Measurements from ENCODE around the gene RIC1.
"Not testable (repeated sequence)": the region's sequence is repeated elsewhere in the genome, so short reads cannot be mapped to it uniquely, and the experiment has no call there.

Gene RIC1

DNA sequence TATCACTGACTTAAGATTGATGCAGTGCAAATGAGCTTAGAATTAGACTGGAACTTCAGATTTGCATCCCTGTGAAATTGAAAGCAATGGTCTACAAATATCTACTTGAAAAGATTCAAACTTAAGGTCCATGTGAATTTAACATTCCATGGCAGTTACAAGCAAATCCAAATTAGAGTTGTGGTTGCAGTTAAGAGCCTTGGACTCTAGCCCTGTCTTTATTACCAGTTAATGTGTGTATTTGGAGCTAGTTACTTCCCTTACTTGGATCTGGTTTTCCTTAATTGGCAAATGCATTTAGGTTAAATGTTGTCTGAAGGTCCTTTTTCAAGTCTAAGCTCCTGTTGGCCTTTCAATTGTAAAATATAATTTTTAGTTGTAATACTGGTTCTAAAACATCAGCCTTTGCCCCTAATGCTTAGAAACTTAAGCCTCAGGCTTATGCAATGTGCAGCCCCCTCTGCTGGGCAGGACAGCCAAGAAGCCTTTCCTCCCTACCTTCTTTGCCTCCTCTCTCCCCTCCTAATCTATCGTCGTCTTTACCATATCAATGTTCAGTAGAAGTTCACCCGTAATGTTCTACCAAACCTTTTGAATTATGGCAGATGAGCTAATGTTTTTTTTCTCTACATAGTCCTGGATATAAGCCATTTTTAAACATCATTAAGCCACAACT is 144.6 kb downstream of the RIC1 start:
- Histone ChIP-seq H3K4me3 (no peak overlapping the region), H3K36me3 (replicated peaks) (peaks cover 27% of the 10 kb centered on the region), H3K9me3 (no peaks in the 10 kb centered on the region; the same call in 1 of the 2 replicates), H3K27me3 (ENCODE audit: low read depth) (no peaks in the 10 kb centered on the region), H3K4me1 (no peaks in the 10 kb centered on the region)
- in situ Hi-C loops (cut with MboI; ENCODE audit: low sequenced_read_pairs), result no loop called here
- DNase-seq (ENCODE audit: low spot score in 2 of 2), result no peak

DNA sequence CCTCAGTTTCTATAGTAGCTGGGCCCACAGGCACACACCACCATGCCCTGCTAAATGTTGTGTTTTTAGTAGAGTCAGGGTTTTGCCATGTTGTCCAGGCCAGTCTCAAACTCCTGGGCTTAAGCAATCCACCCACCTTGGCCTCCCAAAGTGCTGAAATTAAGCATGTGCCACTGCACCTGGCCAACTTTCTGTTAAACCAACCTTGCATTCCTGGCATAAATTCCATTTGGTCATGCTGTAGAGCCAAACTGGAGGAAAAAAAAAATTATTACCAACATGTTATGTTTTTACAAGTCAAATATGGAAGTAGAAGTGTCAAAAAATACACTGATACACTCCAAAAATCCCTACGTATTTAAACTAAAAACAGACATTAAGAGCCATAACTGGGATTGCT is 149.9 kb downstream of the RIC1 start:
- Histone ChIP-seq H3K4me1 (no peaks in the 10 kb centered on the region), H3K4me3 (no peak overlapping the region), H3K9me3 (no peaks in the 10 kb centered on the region; the same call in none of the 2 replicates), H3K36me3 (replicated peaks) (peaks cover 39% of the 10 kb centered on the region), H3K27me3 (ENCODE audit: low read depth) (no peaks in the 10 kb centered on the region)
- DNase-seq (ENCODE audit: low spot score in 2 of 2), result no peak
- in situ Hi-C loops (cut with MboI; ENCODE audit: low sequenced_read_pairs), result no loop called here

DNA sequence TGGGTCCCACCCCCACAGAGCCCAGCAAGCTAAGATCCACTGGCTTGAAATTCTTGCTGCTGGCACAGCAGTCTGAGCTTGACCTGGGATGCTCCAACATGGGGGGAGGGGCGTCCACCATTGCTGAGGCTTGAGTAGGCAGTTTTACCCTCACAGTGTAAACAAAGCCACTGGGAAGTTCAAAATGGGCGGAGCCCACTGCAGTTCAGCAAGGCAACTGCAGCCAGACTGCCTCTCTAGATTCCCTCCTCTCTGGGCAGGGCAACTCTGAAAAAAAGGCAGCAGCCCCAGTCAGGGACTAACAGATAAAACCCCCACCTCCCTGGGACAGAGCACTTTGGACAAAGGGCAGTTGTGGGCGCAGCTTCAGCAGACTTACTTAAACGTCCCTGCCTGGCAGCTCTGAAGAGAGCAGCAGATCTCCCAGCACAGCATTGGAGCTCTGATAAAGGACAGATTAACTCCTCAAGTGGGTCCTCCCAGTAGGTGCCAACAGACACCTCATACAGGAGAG is 150.9 kb downstream of the RIC1 start:
- DNase-seq (ENCODE audit: low spot score in 2 of 2), result peak in 1 of 2 experiments; percentile 17
- H3K9me3 ChIP-seq; H3K4me1 ChIP-seq; H3K4me3 ChIP-seq; in situ Hi-C loops (cut with MboI; ENCODE audit: low sequenced_read_pairs); H3K27me3 ChIP-seq (ENCODE audit: low read depth): not testable (repeated sequence)
- peaks cover 34% of the 10 kb centered on the region for H3K36me3 ChIP-seq (replicated peaks)

DNA sequence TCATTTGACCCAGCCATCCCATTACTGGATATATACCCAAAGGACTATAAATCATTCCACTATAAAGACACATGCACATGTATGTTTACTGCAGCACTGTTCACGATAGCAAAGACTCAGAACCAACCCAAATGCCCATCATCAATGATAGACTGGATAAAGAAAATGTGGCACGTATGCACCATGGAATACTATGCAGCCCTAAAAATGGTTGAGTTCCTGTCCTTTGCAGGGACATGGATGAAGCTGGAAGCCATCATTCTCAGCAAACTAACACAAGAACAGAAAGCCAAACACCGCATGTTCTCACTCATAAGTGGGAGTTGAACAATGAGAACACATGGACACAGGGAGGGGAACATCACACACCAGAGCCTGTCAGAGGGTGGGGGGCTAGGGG is 154.5 kb downstream of the RIC1 start:
- in situ Hi-C loops (cut with MboI; ENCODE audit: low sequenced_read_pairs); DNase-seq (ENCODE audit: low spot score in 2 of 2); H3K4me3 ChIP-seq; H3K27me3 ChIP-seq (ENCODE audit: low read depth); H3K9me3 ChIP-seq; H3K4me1 ChIP-seq: not testable (repeated sequence)
- H3K36me3 ChIP-seq (replicated peaks), result peaks cover 28% of the 10 kb centered on the region

DNA sequence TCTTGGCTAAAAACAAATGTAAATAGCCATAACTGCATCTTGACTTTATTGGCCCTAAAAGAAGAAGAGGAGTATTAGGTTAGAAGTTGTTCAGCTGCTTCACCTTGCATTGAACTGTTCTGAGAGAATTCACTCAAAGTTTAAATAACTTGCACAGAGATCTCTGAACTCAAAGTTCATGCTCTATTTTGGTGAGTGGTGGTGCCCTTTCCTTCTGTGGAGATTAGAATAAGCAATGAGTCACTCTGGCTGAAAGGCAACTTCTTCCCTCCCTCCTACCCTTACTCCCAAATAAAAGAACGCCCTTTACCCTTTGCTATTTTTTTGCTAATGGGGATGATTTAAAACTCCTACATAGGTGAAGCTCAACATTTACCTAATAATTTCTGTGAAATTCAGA is 155.1 kb downstream of the RIC1 start:
- Histone ChIP-seq H3K27me3 (ENCODE audit: low read depth) (no peaks in the 10 kb centered on the region), H3K4me3 (no peak overlapping the region), H3K4me1 (no peaks in the 10 kb centered on the region; the same call in none of the 2 replicates), H3K36me3 (replicated peaks) (peaks cover 23% of the 10 kb centered on the region), H3K9me3 (no peaks in the 10 kb centered on the region; the same call in 1 of the 2 replicates)
- DNase-seq (ENCODE audit: low spot score in 2 of 2), result no peak
- in situ Hi-C loops (cut with MboI; ENCODE audit: low sequenced_read_pairs), result no loop called here

DNA sequence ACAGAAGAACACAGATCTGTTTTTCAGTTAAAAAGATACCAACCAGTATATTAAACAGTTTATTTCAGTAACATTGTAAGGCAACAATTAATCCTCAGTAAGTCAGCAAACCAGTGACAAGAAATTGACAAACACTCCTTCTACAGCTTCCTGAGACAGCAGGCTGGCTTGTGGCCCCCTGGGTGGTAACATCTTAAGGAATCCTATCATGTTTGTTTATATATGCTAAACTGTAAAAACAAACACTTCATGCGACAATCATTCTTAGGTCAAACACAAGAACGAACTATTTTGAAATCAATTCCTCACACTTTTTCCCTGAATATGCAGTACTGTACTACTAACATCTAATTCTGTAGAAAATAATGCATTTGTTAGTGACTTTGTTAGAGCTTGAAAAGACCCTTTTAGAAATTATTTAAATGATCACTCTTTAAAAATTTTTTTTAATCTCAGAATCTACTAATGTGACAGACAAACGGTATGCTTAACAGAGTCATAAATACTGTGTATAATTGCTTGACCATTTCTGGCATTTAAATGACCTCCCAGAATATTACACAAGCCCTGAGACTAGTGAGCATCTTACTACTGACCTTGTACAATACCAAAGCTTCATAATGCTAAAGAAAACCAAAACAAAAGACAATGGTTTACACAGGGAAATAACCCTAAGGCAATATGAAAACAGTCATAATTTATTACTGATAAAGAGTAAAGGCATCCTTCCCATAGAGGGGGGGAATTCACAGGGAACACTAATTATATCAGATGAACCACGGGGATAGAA is 155.8 kb downstream of the RIC1 start:
- Histone ChIP-seq H3K4me1 (no peaks in the 10 kb centered on the region; the same call in none of the 2 replicates), H3K9me3 (no peaks in the 10 kb centered on the region), H3K36me3 (replicated peaks) (peaks cover 20% of the 10 kb centered on the region), H3K27me3 (ENCODE audit: low read depth) (no peaks in the 10 kb centered on the region), H3K4me3 (no peak overlapping the region)
- no peak for DNase-seq (ENCODE audit: low spot score in 2 of 2)
- in situ Hi-C loops (cut with MboI; ENCODE audit: low sequenced_read_pairs), result no loop called here

DNA sequence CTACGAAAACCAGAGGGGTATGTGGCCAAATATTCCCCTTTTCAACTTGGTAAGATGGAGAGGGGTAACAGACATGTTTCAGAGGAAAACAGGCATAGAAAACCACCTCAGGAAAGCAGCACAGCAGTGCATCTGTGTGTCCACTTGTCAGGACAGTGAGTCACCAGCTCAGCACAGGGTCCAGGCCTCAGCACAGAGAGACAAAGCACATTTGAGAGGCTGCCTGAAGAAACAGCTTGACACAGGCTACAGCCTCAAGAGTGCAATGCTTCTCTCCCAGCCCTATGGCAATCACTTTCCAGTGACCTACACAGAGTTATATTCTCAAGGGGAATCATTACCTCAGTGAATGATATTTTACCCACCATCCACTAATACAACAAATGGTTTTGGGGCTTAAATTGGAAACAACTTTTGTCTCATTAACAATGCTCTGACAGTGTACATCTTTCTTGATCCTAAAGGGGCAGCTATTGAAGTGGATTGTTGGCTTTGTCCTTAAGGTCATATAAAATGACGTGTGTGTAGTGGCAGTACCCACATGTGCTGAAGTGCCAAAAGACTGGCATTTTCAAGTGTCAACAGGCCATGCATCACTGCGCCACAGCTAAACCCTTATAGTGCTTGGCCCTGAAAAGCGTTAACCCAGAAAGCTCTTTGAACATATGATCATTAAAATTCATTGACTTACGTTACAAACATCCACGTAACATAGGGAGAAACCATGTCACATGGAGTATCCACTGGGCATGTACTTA is 157.6 kb downstream of the RIC1 start:
- peaks cover 18% of the 10 kb centered on the region for H3K36me3 ChIP-seq (replicated peaks)
- no peak overlapping the region for H3K4me3 ChIP-seq
- in situ Hi-C loops (cut with MboI; ENCODE audit: low sequenced_read_pairs), result no loop called here
- H3K27me3 ChIP-seq (ENCODE audit: low read depth), result no peaks in the 10 kb centered on the region
- H3K9me3 ChIP-seq, result no peaks in the 10 kb centered on the region
- no peak for DNase-seq (ENCODE audit: low spot score in 2 of 2)
- no peaks in the 10 kb centered on the region; the same call in none of the 2 replicates for H3K4me1 ChIP-seq

DNA sequence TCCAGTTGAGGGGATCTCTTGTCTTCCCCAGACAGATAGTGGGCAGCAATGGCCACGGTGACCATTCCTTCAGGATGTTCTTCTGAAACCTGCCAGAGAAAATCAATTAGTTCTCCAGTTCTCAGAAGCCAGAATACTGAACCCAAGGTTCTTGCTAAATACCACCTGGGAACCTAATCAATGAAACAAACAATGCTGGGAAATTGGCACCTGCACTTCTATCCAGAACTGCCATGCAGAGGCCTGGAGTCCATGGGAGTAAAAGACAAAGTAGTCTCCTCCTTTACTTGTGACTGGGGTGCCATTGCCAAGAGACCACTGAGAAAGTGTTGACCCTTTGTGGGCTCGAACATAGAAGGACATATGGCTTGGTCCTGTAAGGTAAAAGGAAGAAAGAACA is 158.3 kb downstream of the RIC1 start:
- no peaks in the 10 kb centered on the region for H3K27me3 ChIP-seq (ENCODE audit: low read depth)
- peaks cover 18% of the 10 kb centered on the region for H3K36me3 ChIP-seq (replicated peaks)
- H3K9me3 ChIP-seq, result no peaks in the 10 kb centered on the region
- no peak overlapping the region for H3K4me3 ChIP-seq
- in situ Hi-C loops (cut with MboI; ENCODE audit: low sequenced_read_pairs), result no loop called here
- DNase-seq (ENCODE audit: low spot score in 2 of 2), result no peak
- no peaks in the 10 kb centered on the region; the same call in none of the 2 replicates for H3K4me1 ChIP-seq

DNA sequence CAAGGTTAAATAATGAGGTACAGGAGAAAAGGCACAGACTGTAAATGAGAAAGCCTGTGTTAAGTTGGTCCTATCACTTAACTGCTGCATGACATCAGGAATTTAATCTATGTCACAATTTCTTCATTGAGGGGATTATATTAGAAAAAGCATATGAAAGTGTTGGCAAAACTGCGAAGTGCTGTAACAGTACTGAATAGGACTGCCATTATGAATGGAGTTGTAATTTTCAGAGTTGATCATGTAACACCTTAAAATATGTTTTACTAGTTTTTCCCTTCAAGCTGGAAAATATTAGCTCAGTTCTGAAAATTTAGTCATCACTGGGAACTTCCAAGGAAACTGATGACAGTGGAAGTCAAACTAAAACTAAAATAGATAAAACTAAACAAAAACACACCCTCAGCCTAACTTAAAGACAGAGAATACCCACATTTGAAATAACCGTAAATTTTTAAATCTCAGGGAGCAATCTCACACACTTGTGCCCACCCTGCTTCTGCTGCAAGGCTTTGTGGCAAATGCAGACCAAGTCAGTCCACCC is 158.9 kb downstream of the RIC1 start:
- Histone ChIP-seq H3K4me1 (peaks cover 3% of the 10 kb centered on the region), H3K4me3 (no peak overlapping the region), H3K36me3 (replicated peaks) (peaks cover 18% of the 10 kb centered on the region), H3K27me3 (ENCODE audit: low read depth) (no peaks in the 10 kb centered on the region), H3K9me3 (no peaks in the 10 kb centered on the region)
- in situ Hi-C loops (cut with MboI; ENCODE audit: low sequenced_read_pairs), result no loop called here
- no peak for DNase-seq (ENCODE audit: low spot score in 2 of 2)

DNA sequence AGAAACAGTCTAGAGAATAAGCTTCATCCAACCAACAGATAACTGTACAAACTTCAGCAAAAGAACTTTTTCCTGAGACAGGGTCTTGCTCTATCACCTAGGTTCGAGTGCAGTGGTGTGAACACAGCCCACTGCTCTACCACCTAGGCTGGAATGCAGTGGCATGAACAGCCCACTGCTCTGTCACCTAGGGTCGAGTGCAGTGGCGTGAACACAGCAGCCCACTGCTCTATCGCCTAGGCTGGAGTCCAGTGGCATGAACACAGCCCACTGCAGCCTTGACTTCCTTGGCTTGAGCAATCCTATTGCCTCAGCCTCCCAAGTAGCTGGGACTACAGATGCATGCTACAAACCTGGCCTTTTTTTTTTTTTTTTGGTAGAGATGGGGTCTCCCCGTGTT is 160.6 kb downstream of the RIC1 start:
- H3K27me3 ChIP-seq (ENCODE audit: low read depth), result no peaks in the 10 kb centered on the region
- in situ Hi-C loops (cut with MboI; ENCODE audit: low sequenced_read_pairs), result no loop called here
- H3K4me3 ChIP-seq, result no peak overlapping the region
- peaks cover 3% of the 10 kb centered on the region for H3K4me1 ChIP-seq
- H3K9me3 ChIP-seq, result no peaks in the 10 kb centered on the region
- H3K36me3 ChIP-seq (replicated peaks), result peaks cover 18% of the 10 kb centered on the region
- no peak for DNase-seq (ENCODE audit: low spot score in 2 of 2)

DNA sequence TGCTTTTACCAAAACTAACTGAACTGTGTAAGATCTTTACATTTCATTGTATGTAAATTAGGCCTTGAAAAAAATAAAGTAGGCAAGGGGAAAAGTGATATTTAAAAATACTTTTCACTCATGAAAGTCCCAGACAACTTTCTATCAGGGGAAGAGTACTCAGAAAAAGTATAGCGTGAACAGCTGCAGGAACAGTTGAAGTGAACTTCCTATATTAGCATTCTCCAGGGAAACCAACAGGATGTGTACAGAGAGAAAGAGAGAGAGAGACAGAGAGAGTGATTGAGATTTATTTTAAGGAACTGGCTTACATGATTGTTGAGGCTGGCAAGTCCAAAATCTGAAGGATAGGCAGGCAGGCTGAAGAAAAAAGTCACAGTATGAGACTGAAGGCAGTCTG is 162.0 kb downstream of the RIC1 start:
- peaks cover 3% of the 10 kb centered on the region for H3K4me1 ChIP-seq
- in situ Hi-C loops (cut with MboI; ENCODE audit: low sequenced_read_pairs), result no loop called here
- no peak for DNase-seq (ENCODE audit: low spot score in 2 of 2)
- H3K36me3 ChIP-seq (replicated peaks), result peaks cover 18% of the 10 kb centered on the region
- H3K27me3 ChIP-seq (ENCODE audit: low read depth), result no peaks in the 10 kb centered on the region
- H3K9me3 ChIP-seq, result no peaks in the 10 kb centered on the region
- H3K4me3 ChIP-seq, result no peak overlapping the region

DNA sequence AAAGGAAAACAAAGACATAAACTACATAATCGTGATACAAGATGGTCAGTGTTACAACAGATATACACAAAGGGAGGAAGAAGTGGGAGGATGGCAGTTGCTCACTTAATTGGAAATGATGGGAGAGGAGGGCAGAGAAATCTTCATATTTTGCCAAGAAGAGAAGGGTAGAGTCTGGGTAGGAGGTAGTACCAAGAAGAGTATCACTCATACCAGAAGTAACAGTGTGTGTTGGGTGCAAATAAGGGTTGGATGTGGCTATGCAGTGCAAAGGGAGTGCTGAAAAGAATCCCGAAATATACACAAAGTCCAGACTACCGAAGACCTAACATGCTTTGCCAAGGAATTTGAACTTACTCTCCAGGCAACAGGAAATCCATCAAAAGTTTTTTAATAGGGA is 163.0 kb downstream of the RIC1 start:
- Histone ChIP-seq H3K36me3 (replicated peaks) (peaks cover 13% of the 10 kb centered on the region), H3K4me1 (peaks cover 3% of the 10 kb centered on the region), H3K9me3 (no peaks in the 10 kb centered on the region), H3K27me3 (ENCODE audit: low read depth) (no peaks in the 10 kb centered on the region), H3K4me3 (no peak overlapping the region)
- in situ Hi-C loops (cut with MboI; ENCODE audit: low sequenced_read_pairs), result no loop called here
- DNase-seq (ENCODE audit: low spot score in 2 of 2), result no peak

DNA sequence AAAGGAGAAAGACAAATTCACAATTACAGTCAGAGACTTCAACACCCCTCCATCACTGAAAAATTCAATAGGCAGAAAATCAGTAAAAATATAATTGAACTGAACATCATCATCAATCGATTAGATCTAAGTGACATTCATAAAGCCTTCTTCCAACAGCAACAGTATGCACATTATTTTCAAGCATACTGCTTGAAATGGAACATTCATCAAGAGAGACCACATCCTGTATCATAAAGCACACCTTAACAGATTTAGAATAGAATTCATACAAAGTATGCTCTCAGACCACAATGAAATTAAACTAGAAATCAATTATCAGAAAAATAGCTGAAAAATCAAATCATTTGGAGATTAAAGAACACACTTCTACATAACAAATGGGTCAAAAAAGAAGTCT is 164.9 kb downstream of the RIC1 start:
- Histone ChIP-seq H3K4me1 (peaks cover 3% of the 10 kb centered on the region), H3K36me3 (replicated peaks) (peaks cover 8% of the 10 kb centered on the region), H3K27me3 (ENCODE audit: low read depth) (no peaks in the 10 kb centered on the region), H3K4me3 (no peak overlapping the region), H3K9me3 (no peaks in the 10 kb centered on the region)
- in situ Hi-C loops (cut with MboI; ENCODE audit: low sequenced_read_pairs), result no loop called here
- no peak for DNase-seq (ENCODE audit: low spot score in 2 of 2)

Measured in HAP-1 (cell line).